GM18520 (cell line): ENCODE measurements around the gene EFCAB6.
"Not testable (repeated sequence)": the region's sequence is repeated elsewhere in the genome, so short reads cannot be mapped to it uniquely, and the experiment has no call there.

Source experiments
- ATAC-seq: cut with Tn5 transposase; IDR thresholded peaks from one replicate; pipeline ENCODE4 v1.9.1; 2021; ENCODE audit not compliant: unreplicated experiment

Gene EFCAB6

GRCh38 chr22:43723816-43724215 is 88.3 kb downstream of the EFCAB6 start:
- no peak for ATAC-seq

DNA sequence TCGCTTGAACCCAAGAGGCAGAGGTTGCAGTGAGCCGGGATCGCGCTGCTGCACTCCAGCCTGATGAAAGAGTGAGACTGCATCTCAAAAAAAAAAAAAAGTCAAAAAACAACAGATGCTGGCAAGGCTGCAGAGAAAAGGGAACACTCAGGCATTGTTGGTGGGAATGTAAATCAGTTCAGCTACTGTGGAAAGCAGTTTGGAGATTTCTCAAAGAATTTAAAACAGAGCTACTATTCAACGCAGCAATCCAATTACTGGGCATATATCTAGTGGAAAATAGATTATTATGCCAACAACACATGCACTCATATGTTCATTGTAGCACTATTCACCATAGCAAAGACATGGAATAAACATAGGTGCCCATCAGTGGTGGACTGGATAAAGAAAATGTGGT is 89.7 kb downstream of the EFCAB6 start:
- no peak for ATAC-seq

- ATAC-seq = no peak
Measured at GRCh38 chr22:43720716-43721115, 91.4 kb downstream of the EFCAB6 start.

DNA sequence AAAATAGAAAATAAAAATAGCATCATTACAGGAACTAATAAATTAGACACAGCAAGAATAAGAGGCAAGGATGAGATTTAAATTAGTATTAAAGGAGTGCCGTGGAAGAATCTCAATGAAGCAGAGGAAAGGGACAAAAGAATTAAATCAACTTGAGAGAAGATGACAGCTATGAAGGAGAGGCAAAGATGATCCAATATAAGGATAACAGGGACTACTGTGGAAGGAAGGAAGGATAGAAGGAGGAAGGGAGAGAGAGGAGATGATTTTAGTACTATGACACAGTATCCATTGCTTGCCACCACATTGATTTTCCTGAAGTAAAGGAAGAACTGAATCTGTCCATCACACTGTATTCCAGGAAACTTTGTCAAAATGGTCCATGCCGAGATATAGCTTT is 98.0 kb downstream of the EFCAB6 start:
- no peak for ATAC-seq

- no peak for ATAC-seq
Measured at GRCh38 chr22:43711681-43712080, 100.4 kb downstream of the EFCAB6 start.

GRCh38 chr22:43707648-43708047 is 104.5 kb downstream of the EFCAB6 start:
- no peak for ATAC-seq

GRCh38 chr22:43706571-43707328 is 105.4 kb downstream of the EFCAB6 start:
- no peak for ATAC-seq

DNA sequence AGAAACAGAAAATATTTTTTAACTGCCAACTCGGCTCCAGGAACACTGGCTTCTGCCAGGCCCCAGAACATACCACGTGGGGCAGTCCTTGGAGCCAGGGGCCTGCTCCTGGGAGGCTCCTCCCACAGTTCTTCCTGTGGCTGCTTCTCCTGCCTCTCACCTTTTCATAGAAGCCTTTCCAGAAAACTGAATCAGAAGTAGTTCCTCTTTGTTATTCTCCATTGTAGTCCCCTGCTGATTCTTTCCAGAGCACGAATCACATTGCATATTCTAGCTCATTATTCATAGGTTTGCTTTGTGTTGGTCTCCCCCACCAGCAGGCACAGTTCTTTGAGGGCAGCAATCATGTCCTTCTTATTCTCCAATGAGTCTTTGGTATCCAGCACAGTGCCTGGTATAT is 106.0 kb downstream of the EFCAB6 start:
- ATAC-seq = no peak

DNA sequence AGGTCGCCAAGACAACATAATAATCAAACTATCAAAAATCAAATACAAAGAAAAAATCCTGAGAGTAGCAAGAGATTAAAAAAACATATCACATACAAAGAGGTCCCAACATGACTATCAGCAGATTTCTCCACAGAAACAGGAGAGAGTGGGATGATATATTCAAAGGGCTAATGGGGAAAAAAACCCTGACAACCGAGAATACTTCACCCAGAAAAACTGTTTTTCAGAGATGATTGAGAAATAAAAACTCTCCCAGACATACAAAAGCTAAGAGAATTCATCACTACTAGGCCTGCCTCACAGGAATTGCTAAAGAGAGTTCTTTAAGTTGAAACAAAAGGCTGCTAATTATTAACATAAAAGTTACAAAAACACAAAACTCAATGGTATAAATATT is 108.1 kb downstream of the EFCAB6 start:
- no peak for ATAC-seq

DNA sequence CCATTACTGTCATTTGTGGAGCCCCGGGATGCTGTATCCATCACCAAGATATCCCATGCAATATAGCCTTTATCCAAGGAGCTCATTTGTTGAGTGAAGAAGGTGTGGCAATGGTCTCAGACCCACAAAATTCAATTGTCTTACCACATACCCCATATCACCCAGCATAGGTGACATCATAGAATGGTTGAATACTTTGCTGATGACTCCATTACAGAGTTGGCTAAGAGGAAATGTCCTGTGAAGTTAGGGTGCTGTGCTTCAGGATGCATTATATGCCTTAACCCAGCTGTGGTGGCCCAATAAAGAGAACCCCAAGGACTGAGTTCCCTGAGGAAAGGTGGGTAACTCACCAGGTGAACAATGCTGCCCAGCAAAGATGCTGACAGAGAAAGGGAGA is 113.7 kb downstream of the EFCAB6 start:
- ATAC-seq = no peak

DNA sequence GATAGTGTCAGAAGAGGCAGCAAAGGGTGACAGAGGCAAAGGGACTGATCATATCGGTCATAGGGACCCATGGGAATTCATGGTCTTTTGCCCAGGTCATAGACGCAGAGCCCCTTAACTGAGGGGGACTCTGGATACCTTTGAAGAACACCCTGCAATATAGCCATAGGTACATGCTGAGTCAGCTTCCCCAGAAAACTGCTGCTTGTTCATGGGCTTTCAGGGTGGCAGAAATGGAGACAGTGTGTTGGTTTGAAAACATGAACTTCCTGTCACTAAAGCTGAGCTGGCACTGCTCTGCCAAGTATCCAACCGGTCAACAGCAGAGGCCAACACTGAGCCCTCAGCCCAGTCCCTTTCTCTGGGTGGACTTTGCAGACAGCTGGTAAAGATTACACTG is 114.2 kb downstream of the EFCAB6 start:
- ATAC-seq = no peak

DNA sequence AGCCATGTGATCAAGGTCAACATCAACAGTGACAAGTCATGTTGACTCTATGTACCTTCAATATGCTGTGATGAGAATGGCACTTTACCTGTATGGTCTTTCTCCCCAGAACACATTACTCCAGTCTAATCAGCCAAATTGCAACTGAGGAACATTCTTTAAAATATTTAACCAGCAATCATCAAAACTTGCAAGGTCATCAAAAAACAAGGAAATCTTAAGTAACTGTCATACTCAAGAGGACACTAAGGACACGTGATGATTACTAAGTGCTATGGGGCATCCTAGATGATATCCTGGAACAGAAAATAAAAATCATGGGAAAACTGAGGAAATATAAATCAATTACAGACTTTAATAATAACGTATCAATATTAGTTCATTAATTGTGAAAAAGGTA is 118.9 kb downstream of the EFCAB6 start:
- no peak for ATAC-seq

DNA sequence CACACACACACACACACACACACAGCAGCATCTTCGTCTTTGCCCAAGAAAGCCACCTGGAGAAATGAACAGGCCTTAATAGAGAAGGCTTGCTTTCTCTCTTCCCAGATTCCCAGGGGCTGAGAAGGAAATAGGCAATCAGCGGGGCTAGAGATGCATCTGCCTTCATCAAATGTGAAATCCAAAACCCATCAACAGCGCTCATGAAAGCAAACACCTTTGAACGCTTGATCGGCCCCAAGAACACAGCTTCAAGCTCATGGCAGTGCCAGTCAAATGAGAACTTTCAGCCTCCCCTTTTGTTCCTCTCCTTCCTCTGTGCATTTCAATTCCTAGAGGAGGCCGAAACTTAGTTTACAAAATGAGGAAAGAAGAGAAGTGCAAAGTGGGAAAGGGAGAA is 122.7 kb downstream of the EFCAB6 start:
- ATAC-seq = no peak

GRCh38 chr22:43682851-43683250 is 129.3 kb downstream of the EFCAB6 start:
- no peak for ATAC-seq

GRCh38 chr22:43681731-43682360 is 130.3 kb downstream of the EFCAB6 start:
- ATAC-seq = no peak

DNA sequence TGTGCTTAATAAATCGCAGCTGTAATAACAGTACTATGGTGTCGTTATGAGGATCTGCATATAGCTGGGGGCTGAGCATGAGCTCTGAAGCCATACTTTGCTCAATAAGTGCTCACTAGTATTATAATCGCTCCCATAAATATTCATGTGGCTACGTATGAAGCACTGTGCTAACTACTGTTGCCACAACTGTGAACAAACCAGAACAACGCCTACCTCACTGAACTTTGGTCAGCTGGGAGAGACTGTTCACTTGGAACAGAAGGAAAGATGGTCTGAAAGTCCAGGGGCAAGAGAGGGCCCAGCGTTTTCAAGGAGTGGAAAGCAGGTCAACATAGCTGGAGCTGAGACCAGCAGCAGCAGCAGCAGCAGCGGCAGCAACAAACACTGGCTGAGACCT is 141.6 kb downstream of the EFCAB6 start:
- no peak for ATAC-seq

DNA sequence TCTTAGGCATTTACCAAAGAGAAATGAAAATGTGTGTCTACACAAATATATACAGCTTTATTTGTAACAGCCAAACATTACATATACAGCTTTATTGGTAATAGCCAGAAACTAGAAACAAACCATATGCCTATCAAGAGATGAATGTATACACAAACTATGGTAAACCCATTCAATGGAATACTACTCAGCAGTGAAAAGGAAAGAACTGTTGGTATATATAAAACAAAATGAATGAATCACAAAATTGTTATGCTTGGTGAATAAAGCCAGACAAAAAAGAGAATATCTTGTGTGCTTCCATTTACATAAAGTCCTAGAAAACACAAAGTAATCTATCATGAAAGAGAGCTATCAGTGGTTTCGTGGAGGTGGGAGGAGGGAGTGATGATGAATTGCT is 142.9 kb downstream of the EFCAB6 start:
- ATAC-seq = no peak

DNA sequence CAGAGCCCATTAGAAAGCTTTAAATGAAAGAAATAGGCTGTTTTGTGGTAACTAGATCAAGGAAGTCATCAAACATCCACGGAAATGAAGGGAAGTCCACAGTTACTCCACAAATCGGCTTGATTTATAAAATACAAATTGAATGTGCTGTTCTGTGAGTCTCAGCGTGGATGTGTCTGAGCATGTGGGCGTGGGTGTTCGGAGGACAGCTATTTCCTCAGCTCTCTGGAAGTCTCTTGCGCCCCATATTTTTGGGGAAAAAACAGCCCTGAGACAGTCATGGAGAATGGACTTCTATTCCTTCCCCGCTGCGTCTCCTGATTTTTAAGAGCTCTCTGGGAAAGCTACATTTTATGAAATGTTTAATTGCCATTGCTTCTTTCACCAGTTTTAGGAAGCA is 144.4 kb downstream of the EFCAB6 start:
- no peak for ATAC-seq

GRCh38 chr22:43666457-43666856 is 145.6 kb downstream of the EFCAB6 start:
- ATAC-seq = no peak

- ATAC-seq = no peak
Measured at GRCh38 chr22:43658823-43659222, 153.3 kb downstream of the EFCAB6 start.

GRCh38 chr22:43656581-43656980 is 155.5 kb downstream of the EFCAB6 start:
- ATAC-seq = not testable (repeated sequence)

- no peak for ATAC-seq
Measured at GRCh38 chr22:43654271-43654670, 157.8 kb downstream of the EFCAB6 start.

DNA sequence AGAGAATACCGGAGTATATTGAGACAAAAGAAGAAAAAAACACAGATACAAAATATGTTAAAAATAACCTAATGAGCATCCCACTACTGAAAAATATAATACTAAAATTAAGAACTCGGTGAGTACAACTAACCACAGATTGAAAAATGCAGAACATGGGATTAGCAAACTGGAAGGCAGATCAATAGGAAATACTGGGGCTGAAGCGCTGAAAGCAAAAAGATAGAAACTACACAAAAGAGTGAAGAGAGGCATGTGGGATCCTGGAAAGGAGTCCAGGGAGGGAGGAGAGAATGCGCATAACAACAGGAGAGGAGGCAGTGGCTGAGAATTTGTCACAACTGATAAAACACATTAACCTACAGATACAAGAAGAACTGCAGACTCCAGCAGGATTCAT is 159.3 kb downstream of the EFCAB6 start:
- no peak for ATAC-seq
